Subcutaneous adipose tissue (tissue), 4 donors: ENCODE data around the gene WNT3. TPM values are rescaled to one million over a fixed set of nuclear protein-coding genes. Genes with fewer than 3 reads are reported as not detected.

ENCODE experiments used
- total RNA-seq, 4 donors: library from RNA; depleted of rRNA; stranded (reverse); fragments of >200 nt; gene quantifications; one replicate each; pipeline ENCODE4 v1.1.0, GENCODE V29; 2016
- TF ChIP-seq, protein P1 (sequence below): fragments of 450-650 bp; IDR thresholded peaks from one replicate; pipeline ENCODE4 v1.5.1; 2016; ENCODE audit warnings: low read depth, mild to moderate bottlenecking, control low read depth, antibody characterized with exemption, moderate library complexity

WNT3 gene
- total RNA-seq, 4 donors from 2014 or later = 0.16 to 9.6 (median 0.54) TPM

- TF ChIP-seq, protein P1, sequence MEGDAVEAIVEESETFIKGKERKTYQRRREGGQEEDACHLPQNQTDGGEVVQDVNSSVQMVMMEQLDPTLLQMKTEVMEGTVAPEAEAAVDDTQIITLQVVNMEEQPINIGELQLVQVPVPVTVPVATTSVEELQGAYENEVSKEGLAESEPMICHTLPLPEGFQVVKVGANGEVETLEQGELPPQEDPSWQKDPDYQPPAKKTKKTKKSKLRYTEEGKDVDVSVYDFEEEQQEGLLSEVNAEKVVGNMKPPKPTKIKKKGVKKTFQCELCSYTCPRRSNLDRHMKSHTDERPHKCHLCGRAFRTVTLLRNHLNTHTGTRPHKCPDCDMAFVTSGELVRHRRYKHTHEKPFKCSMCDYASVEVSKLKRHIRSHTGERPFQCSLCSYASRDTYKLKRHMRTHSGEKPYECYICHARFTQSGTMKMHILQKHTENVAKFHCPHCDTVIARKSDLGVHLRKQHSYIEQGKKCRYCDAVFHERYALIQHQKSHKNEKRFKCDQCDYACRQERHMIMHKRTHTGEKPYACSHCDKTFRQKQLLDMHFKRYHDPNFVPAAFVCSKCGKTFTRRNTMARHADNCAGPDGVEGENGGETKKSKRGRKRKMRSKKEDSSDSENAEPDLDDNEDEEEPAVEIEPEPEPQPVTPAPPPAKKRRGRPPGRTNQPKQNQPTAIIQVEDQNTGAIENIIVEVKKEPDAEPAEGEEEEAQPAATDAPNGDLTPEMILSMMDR = no peak
Measured at GRCh38 chr17:46771561-46772474, 46.7 kb downstream of the WNT3 start.

- TF ChIP-seq, protein P1 = no peak
Measured at GRCh38 chr17:46770818-46771560, 47.5 kb downstream of the WNT3 start.

- TF ChIP-seq, protein P1 = no peak
Measured at GRCh38 chr17:46770439-46770817, 48.1 kb downstream of the WNT3 start.

GRCh38 chr17:46769531-46770438 lies 48.7 kb downstream of the WNT3 start:
- TF ChIP-seq, protein P1 = no peak

GRCh38 chr17:46768540-46768870 lies 50.0 kb downstream of the WNT3 start:
- TF ChIP-seq, protein P1 = no peak

DNA sequence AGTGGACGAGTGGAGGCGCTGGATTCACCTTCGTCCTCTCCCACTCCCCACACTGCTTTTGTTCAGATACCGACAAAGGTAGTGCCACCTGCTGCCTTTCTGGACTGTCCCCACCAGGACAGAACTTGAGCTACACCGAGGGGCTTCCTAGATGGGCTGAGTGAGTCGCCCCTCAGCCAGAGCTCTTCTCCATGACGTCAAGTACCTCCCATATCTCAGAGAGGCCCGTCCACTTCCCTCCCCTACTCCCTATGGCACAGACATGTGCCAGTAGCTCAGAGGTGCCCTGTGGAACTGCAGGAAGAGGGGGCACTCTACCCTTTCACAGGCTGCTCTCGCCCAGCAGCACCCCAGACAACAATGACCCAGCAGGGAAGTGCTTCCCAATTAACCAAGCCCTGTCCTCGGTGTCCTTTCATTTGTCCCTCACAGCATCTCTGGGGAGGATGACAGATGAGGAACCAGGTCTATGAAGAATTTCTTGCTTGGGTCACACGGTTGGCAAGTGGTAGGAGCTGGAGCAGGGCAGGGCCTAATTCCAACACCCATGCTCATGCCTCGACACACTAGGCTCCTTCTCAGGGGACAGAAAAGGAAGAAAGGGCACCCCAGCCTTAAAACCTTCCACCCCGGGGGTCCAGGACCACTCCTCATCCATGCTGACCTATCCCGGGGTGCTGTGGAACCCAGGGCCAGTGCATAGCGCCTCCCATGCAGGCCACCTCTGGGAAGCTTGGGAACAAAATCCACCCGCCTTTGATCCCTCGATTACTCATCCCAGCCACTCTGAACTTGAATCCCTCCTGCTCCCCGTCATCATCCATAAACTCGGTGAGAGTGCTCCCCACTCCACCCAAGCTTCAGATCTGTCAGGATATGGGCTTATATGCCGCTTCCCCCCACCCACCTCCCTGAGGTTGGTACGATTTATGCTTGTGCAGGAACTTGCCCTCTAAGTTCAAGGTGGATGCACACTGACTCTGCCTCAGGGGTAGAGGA lies 51.7 kb downstream of the WNT3 start:
- TF ChIP-seq, protein P1 = no peak
